ENCODE results near the gene SNX33.
"Not testable (repeated sequence)": the region's sequence is repeated elsewhere in the genome, so short reads cannot be mapped to it uniquely, and the experiment has no call there.

DNA sequence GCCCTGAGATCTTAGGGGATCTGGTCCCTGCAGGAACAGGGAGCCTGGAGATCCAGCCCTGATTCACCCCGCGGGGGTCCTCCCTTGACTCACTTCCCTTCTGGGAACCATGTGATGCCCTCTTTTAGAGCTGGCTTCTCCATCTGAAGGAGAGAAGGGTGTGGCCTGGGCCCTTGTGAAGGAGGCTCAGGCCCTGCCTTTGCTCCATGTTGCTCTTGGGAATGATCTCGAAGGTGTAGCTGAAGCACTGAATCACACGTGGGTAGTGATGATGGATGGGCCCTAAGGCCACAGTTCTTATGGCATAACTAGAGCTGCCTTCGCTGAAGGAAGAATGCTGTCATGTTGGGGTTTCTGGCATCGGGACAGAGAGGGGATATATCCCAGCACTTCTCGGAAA, 63.8 kb downstream of the SNX33 start:
- TF ChIP-seq ZNF8 (CRISPR knock-in tag; IDR thresholded peaks at IDR 0.05); PPARA (CRISPR knock-in tag; IDR thresholded peaks at IDR 0.05; ENCODE audit: borderline replicate concordance); TSHZ2 (CRISPR knock-in tag; IDR thresholded peaks at IDR 0.05); ZNF70 (CRISPR knock-in tag; IDR thresholded peaks at IDR 0.05); TOX (CRISPR knock-in tag; IDR thresholded peaks at IDR 0.05; ENCODE audit: borderline replicate concordance); ZFP30 (CRISPR knock-in tag; IDR thresholded peaks at IDR 0.05); PATZ1 (CRISPR knock-in tag; IDR thresholded peaks at IDR 0.05; ENCODE audit: borderline replicate concordance); CREB5 (CRISPR knock-in tag; IDR thresholded peaks at IDR 0.05; ENCODE audit: low read depth); ZFP3 (CRISPR knock-in tag; IDR thresholded peaks at IDR 0.05); BACH2 (CRISPR knock-in tag; IDR thresholded peaks at IDR 0.05; ENCODE audit: borderline replicate concordance); ARNTL (CRISPR knock-in tag; IDR thresholded peaks at IDR 0.05; ENCODE audit: borderline replicate concordance, low read depth); GLIS3 (CRISPR knock-in tag; IDR thresholded peaks at IDR 0.05); SNAI2 (CRISPR knock-in tag; IDR thresholded peaks at IDR 0.05): not testable (repeated sequence)

Data from SK-N-SH treated with all-trans-retinoic acid at 6 μM for 48 hours (cell line).